Cerebellar nuclear complex (tissue), 1 donor: Measurements from ENCODE around the gene HTR4.

Source experiments
- DNase-seq, 2 experiments: peaks; one replicate each; lab custom pipeline; 2025; lab: John Stamatoyannopoulos, UW

The HTR4 gene

GRCh38 chr5:148607406-148607805 lies 46.9 kb downstream of the HTR4 start:
- DNase-seq, result no peak

GRCh38 chr5:148606296-148606695 lies 48.0 kb downstream of the HTR4 start:
- no peak for DNase-seq

- DNase-seq, result no peak
Observed at GRCh38 chr5:148599187-148599586, 55.1 kb downstream of the HTR4 start.

- no peak for DNase-seq
Observed at GRCh38 chr5:148595697-148596096, 58.6 kb downstream of the HTR4 start.

DNA sequence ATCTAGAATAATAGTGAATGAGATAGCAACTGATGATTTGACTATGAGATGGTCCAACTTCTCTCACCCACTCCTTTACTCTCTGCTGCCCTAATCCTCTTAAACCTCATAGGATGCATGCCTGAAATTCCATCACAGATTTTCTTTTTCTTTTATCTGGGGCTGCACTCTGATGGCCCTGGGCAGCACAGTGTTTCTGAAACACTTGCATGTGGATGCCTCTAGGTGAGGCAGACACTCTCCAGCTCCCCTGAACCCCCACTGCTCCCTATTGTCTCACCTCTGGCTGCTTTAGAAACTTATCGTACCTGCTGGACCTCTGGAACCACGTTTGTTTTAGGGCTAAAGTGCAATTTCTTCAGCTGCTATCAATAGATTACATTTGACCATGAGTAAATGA lies 67.5 kb downstream of the HTR4 start:
- DNase-seq, result no peak

- DNase-seq, result no peak
Observed at GRCh38 chr5:148585988-148586387, 68.3 kb downstream of the HTR4 start.

GRCh38 chr5:148584103-148584502 lies 70.2 kb downstream of the HTR4 start:
- no peak for DNase-seq

GRCh38 chr5:148583421-148583965 lies 70.8 kb downstream of the HTR4 start:
- DNase-seq, result no peak

DNA sequence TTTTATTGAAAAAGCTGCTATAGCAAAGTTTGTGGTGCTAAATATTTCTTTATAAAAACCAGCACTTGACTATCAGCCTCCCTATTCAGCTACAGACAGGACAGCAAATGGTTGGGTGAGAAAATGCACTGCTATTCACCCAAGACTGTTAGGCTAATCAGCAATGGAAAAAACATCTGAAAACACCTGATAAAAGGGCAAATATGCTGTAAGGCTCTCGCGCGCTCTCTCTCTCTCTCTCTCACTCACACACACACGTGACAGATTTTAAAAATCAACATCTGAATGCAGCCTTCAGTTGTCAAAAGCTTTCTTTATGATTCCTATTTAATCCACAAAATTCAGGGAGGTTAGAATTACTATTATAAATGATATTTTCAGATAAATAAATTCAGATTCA lies 80.2 kb downstream of the HTR4 start:
- DNase-seq, result no peak

GRCh38 chr5:148573374-148573773 lies 81.0 kb downstream of the HTR4 start:
- no peak for DNase-seq

- no peak for DNase-seq
Observed at GRCh38 chr5:148569948-148570347, 84.4 kb downstream of the HTR4 start.

DNA sequence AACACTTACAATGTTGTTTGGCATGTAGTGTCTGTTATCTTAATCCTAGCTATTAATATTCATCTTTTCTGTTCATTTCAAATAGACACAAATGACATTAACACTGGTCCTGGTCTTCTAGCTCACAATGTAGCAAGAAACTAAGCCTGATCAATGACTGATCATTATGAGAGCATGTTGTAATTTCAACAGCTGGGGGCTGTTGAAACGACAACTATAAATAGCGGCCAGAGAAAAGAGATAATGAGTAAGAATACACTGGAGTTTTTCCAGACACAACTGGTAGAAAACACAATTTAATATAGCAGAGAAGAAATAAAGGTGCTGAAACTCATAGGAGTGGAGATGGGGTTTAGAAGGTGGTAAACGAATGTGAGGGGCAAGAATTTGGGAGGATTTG lies 89.2 kb downstream of the HTR4 start:
- no peak for DNase-seq

- no peak for DNase-seq
Observed at GRCh38 chr5:148563021-148563420, 91.3 kb downstream of the HTR4 start.

DNA sequence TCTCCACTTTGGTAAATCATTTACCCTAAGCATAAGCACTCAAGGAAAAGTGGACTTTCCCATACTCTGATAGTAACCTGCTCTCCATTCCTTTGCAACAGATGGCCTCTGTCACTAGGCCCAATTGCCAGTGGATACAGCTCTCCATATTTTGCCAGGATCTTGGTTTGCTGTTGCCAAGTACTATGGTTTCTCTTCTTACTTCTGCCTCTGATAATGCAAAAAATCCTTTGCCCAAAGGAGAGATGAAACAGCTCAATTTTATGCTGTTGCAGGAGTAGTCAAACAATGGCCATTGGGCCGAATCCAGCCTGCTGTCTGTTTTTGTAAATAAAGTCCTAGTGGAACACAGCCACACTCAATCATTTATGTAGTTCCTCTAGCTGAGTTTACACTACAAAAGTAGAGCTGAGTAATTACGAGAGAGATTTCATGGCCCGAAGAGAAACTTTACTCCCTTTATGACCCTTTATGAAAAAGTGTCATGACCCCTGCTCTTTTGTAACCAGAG lies 92.5 kb downstream of the HTR4 start:
- DNase-seq, result no peak

DNA sequence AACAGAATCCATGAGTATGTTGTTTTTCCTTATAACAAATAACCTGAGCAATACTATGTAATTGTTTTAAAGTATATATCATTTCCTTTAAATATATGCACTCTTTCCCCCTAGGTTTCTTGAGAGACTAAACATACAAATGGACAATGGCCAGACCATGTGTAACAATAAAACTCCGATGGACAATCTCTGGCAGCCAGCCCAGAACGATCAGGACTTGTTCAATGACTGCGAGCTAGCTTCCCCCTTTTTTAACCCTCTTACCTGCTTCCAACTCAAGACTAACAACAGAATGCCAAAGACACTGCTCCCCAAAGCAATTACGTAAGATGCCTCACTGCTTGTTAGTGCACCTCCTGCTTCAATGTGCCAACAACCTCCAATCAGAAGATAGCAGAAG lies 94.9 kb downstream of the HTR4 start:
- no peak for DNase-seq

DNA sequence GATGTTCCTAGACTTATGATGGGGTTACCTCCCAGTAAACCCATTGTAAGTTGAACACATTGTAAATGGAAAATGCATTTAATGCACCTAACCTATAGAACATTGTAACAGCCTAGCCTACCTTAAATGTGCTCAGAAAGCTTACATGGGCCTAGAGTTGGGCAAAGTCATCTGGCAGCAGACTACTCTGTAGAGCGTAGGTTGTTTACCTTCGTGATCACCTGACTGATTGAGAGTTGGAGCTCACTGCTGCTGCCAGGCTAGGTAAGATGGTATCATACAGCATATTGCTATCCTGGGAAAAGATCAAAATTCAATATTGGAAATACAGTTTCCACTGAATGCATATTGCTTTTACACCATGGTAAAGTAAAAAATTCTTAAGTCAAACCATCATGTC lies 95.4 kb downstream of the HTR4 start:
- no peak for DNase-seq

- no peak for DNase-seq
Observed at GRCh38 chr5:148556835-148557234, 97.5 kb downstream of the HTR4 start.

GRCh38 chr5:148554621-148555020 lies 99.7 kb downstream of the HTR4 start:
- DNase-seq, result no peak

DNA sequence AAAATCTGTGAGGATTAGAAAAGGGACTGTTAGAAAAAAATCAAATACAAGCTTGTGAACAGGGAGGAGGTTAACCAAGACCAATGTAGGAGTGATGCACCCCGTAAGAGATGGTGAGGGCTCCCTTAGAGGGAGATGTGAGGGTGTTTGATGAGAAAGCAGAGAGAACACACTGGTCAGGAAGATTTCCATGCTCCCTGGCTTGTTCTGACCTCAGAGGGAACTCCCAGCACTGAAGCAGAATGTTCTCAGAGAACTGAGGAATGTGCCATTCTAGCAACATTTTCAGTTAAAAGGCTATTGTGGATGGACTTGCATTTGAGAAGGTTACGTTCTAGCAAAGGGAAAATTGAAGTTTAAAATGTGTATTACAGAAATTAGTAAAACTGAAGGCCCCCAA lies 110.6 kb downstream of the HTR4 start:
- no peak for DNase-seq

GRCh38 chr5:148542812-148543211 lies 111.5 kb downstream of the HTR4 start:
- no peak for DNase-seq

- DNase-seq, result no peak
Observed at GRCh38 chr5:148541054-148541835, 113.1 kb downstream of the HTR4 start.

DNA sequence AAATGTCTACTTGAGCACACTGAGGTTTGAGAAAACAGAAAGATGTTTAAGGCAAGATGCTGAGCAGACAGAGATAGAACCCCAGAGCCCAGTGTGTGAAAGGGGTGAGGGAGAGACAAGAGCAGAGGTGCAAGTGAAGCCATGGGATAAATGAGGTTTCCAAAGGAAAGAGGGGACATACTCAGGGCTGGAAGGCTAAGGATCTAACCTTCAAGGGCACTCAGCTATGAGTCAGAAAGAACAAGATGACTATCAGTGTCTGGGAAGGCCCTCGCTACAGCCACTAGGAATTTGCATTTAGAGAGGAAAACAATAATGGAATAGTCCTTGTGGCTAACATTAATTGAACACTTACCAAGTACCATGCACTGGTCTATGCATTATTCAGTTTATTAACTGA lies 113.7 kb downstream of the HTR4 start:
- DNase-seq, result no peak

DNA sequence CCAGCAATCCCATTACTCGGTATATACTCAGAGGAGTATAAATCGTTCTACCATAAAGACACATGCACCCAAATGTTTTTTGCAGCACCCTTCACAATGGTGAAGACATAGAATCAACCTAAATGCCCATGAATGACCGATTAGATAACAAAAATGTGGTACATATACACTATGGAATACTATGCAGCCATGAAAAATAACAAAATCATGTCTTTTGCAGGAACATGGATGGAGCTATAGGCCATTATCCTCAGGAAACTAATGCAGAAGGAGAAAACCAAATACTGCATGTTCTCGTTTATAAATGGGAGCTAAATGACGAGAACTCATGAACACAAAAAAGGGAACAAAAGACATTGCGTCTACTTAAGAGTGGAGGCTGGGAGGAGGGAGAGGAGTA lies 114.5 kb downstream of the HTR4 start:
- no peak for DNase-seq

DNA sequence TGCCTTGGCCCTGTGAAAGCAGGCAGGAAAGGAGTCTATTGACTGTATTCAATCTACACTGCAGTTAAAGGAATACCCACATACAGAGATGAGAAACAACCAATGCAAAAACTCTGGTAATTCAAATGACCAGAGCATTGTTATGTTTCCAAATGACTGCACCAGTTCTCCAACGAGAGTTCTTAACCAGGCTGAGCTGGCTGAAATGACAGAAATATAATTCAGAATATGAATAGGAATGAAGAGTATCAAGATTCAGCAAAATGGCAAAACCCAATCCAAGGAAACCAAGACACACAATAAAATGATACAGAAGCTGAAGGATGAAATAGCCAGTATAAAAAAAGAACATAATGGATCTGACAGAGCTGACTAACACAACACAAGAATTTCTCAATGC lies 119.1 kb downstream of the HTR4 start:
- DNase-seq, result no peak
